Stimulated activated CD8-positive, alpha-beta memory T cell treated with anti-CD3 and anti-CD28 coated beads, Interleukin-7, amount 100 ng/mL, for 4 hours (primary cell): ENCODE data around the gene HCST.
A peak's percentile ranks its signal among the peaks of the same experiment; 100 is the strongest.
"Not testable (repeated sequence)": the region's sequence is repeated elsewhere in the genome, so short reads cannot be mapped to it uniquely, and the experiment has no call there.

Source experiments
- DNase-seq, 2 donors: peaks; one replicate each; pipeline ENCODE4 v3.0.0-alpha.2; 2020; ENCODE audit warnings: low read depth in 2 of 2

The HCST gene

GRCh38 chr19:35904311-35905068 lies 2.2 kb downstream of the HCST start:
- no peak for DNase-seq

GRCh38 chr19:35905178-35905727 lies 2.9 kb downstream of the HCST start:
- DNase-seq: no peak

GRCh38 chr19:35907377-35907745 lies 5.0 kb downstream of the HCST start:
- no peak for DNase-seq

GRCh38 chr19:35908010-35908441 lies 5.7 kb downstream of the HCST start, which contains the start of gene TYROBP:
Gene TYROBP (minus strand): TSS chr19:35908295. CDS start chr19:35908228, 67 bp downstream.
- DNase-seq: no peak

GRCh38 chr19:35908973-35909683 lies 6.8 kb downstream of the HCST start:
- DNase-seq: peak in 1 of 2 donors; percentile 31

- DNase-seq: no peak
These were observed 7.3 kb downstream of the HCST start for GRCh38 chr19:35909684-35910035.

- DNase-seq: not testable (repeated sequence)
These were observed 8.0 kb downstream of the HCST start for GRCh38 chr19:35910355-35910754.

GRCh38 chr19:35911173-35911572 lies 8.8 kb downstream of the HCST start:
- DNase-seq: no peak

- no peak for DNase-seq
These were observed 9.5 kb downstream of the HCST start for GRCh38 chr19:35911790-35912189.

GRCh38 chr19:35913589-35913988 lies 11.3 kb downstream of the HCST start:
- no peak for DNase-seq

- no peak for DNase-seq
These were observed 13.1 kb downstream of the HCST start for GRCh38 chr19:35915443-35915842.

GRCh38 chr19:35919306-35919705 lies 17.0 kb downstream of the HCST start:
- DNase-seq: no peak

GRCh38 chr19:35921012-35921411 lies 18.7 kb downstream of the HCST start:
- DNase-seq: no peak

GRCh38 chr19:35925501-35925900 lies 23.2 kb downstream of the HCST start:
- no peak for DNase-seq

GRCh38 chr19:35928507-35928906 lies 26.2 kb downstream of the HCST start:
- DNase-seq: no peak

- DNase-seq: no peak
These were observed 27.5 kb downstream of the HCST start for GRCh38 chr19:35929876-35930275.

GRCh38 chr19:35931161-35931873 lies 29.0 kb downstream of the HCST start:
- peak; percentile 99 for DNase-seq

- no peak for DNase-seq
These were observed 29.5 kb downstream of the HCST start for GRCh38 chr19:35931874-35932202.

- DNase-seq: no peak
These were observed 30.1 kb downstream of the HCST start for GRCh38 chr19:35932291-35932936.

- peak in 1 of 2 donors; percentile 49 for DNase-seq
These were observed 33.8 kb downstream of the HCST start, which contains the start of gene LRFN3 for GRCh38 chr19:35935911-35936737. Gene LRFN3 (plus strand): TSS chr19:35936374. CDS start chr19:35939426, 3,052 bp downstream.

- no peak for DNase-seq
These were observed 34.5 kb downstream of the HCST start for GRCh38 chr19:35936738-35937268.
